Measurements from ENCODE around the gene RAB11B. TPM values are rescaled to one million over a fixed set of nuclear protein-coding genes. Genes with fewer than 3 reads are reported as not detected.

The RAB11B gene
- total RNA-seq, 4 donors from 2014 or later, result 48.6 to 159 (median 56.1) TPM

DNA sequence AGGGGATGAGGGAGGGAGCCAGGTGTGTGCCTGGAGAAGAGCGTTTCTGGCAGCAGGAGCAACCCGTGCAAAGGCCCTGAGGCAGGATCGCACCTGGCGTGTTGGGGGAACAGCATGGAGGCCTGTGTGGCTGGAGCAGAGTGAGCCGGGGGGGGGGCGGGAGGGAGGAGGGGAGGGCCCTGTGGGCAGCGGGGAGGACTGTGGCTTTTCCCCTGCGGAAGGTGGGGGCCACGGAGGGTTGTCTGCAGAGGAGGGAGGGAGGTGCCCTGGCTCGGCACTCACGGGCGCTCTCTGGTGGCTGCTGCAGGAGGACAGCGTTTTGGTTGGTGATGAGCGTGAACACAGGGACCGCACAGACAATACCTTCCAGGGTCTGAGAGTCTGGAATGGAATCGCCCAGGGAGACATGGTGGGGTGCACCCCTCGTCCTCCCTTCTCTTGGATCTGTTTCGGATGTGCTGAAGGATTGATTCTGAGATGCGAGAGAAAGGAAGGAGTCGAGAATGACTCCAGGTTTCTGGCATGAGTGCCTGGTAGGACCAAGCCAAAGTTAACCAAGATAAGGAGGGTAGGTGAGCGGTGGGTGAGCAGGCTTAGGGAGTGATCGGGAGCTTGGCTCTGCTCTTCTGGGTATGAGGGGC lies 6.5 kb downstream of the RAB11B start:
- H3K27ac ChIP-seq, result peak overlapping the region in 1 of 4 donors; percentile 8

DNA sequence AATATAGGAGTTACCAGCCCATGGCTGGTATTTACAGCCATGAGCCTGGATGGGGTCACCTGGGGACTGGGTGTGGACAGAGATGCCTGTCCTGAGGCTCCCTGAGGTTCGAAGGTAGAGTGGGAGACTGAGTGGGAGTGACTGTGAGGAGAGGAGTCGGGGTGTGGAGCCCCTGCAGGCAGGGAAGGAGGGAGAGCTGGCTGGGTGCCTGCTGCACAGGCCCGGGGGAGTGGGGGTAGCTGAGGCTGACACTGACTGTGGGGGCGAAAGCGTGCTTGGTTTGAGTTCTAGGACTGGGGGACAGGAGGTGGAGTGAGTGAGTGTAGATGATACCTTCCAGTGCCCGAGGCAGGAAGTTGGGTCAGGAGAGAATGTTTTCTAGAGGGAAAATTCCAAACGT lies 7.1 kb downstream of the RAB11B start:
- H3K27me3 ChIP-seq, result no peaks in the 10 kb centered on the region
- H3K27ac ChIP-seq, result peak overlapping the region in 1 of 4 donors; percentile 8
- 61% methylated on average over 7 of the region's 7 CpGs; no CpG with 5 or more reads in 1 of the 2 donors for WGBS, 2 donors (ENCODE audit: low coverage in 1 of 2)
- TF ChIP-seq POLR2A (IDR thresholded peaks at IDR 0.05) (no peak), CTCF (IDR thresholded peaks at IDR 0.05) (no peak), EP300 (IDR thresholded peaks at IDR 0.05; ENCODE audit: low read depth) (no peak), POLR2AphosphoS5 (IDR thresholded peaks at IDR 0.05) (no peak)
- peaks cover 0 to 6% (median 2%) of the 10 kb centered on the region in 4 donors for H3K36me3 ChIP-seq
- intact Hi-C loops (cut with DNase I; ENCODE audit: low total_unique reads), result loop anchor here (2.0 kb wide), 1 partner anchor 42 kb away; no protein-coding TSS in a partner anchor
- DNase-seq, result no peak
- peaks cover 6 to 40% (median 15%) of the 10 kb centered on the region in 4 donors for H3K4me1 ChIP-seq
- no peak overlapping the region for H3K4me3 ChIP-seq
- H3K9me3 ChIP-seq, result no peaks in the 10 kb centered on the region
- in situ Hi-C loops (cut with MboI; ENCODE audit: low pct_ligation_motif_present in 1 of 4, low pct_unique_long_range_greater_than_20kb in 1 of 4, low sequenced_read_pairs in 3 of 4), result no loop called here

More for the DNA sequence above, 6.5 kb downstream of the RAB11B start:
- Histone ChIP-seq H3K9me3 (no peaks in the 10 kb centered on the region), H3K36me3 (no peaks in the 10 kb centered on the region), H3K4me3 (no peak overlapping the region), H3K27me3 (no peaks in the 10 kb centered on the region), H3K4me1 (peaks cover 12 to 46% (median 21%) of the 10 kb centered on the region in 4 donors)
- in situ Hi-C loops (cut with MboI; ENCODE audit: low pct_ligation_motif_present in 1 of 4, low pct_unique_long_range_greater_than_20kb in 1 of 4, low sequenced_read_pairs in 3 of 4) (no loop called here), intact Hi-C loops (cut with DNase I; ENCODE audit: low total_unique reads) (loop anchor here (2.0 kb wide), 1 partner anchor 42 kb away; no protein-coding TSS in a partner anchor)
- TF ChIP-seq POLR2A (IDR thresholded peaks at IDR 0.05) (no peak), CTCF (IDR thresholded peaks at IDR 0.05) (peak; percentile 28 to 54 (median 52))
- 59 to 80% methylated on average over 1 to 21 of the region's 22 CpGs for WGBS, 2 donors (ENCODE audit: low coverage in 1 of 2)
- DNase-seq, result peak; percentile 65

DNA sequence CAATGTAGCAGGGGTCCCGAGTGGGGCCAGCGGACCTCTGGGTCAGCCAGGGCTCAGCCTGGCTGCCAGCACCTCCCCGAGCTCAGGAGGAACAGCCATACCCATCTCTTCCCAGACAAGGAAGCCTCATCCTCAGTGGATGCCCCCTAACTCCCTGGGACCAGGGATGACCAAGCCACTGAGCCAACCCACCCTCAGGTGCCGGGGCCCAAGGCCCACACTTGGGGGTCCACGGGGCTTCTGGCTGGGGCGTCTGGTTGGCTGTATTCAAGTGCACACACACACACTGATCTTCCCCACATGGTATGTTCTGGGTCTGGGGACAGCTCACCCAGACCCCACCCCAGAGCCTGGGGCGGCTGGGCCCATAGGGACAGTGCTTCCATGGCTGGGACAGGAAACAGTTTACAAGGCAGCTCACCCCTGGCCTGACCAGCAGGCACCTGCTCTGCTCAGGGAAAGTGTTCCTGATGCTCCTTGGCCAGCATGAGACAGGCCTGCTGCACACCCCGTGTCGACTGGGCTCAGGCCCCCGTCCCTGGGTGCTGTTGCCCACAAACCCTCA lies 7.7 kb downstream of the RAB11B start:
- Histone ChIP-seq H3K4me1 (peaks cover 5 to 35% (median 13%) of the 10 kb centered on the region in 4 donors), H3K9me3 (no peaks in the 10 kb centered on the region), H3K4me3 (no peak overlapping the region), H3K36me3 (peaks cover 0 to 9% (median 4%) of the 10 kb centered on the region in 4 donors), H3K27ac (peak overlapping the region in 1 of 4 donors; percentile 8), H3K27me3 (no peaks in the 10 kb centered on the region)
- no peak for DNase-seq
- TF ChIP-seq CTCF (IDR thresholded peaks at IDR 0.05), result no peak
- TF ChIP-seq EP300 (IDR thresholded peaks at IDR 0.05; ENCODE audit: low read depth), result no peak
- no peak for TF ChIP-seq POLR2A (IDR thresholded peaks at IDR 0.05)
- TF ChIP-seq POLR2AphosphoS5 (IDR thresholded peaks at IDR 0.05), result no peak
- intact Hi-C loops (cut with DNase I; ENCODE audit: low total_unique reads), result loop anchor here (2.0 kb wide), 1 partner anchor 43 kb away; no protein-coding TSS in a partner anchor
- WGBS, 2 donors (ENCODE audit: low coverage in 1 of 2), result 96% methylated on average over 8 of the region's 10 CpGs; no CpG with 5 or more reads in 1 of the 2 donors
- in situ Hi-C loops (cut with MboI; ENCODE audit: low pct_ligation_motif_present in 1 of 4, low pct_unique_long_range_greater_than_20kb in 1 of 4, low sequenced_read_pairs in 3 of 4), result no loop called here

DNA sequence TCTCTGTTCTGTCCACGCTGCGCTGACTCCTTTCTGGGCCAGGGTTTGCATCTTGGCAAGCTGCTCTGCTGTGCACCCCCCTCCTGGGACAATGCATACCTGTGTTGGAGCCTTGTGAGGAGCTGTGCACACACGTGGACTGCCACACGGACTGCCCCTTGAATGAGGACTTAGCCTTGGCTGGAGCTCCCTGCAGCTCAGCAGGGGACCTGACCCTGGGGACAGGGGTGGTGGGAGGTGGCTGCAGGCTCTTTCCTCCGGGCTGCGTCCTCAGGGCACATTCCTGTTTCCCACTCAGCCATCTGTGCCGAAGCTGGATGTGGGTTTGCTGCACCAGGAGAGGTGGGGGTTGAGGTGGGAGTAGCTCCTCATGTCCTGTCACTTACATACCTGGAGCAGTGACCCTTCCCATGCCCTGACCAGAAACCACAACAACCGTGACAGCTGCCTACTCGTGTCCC lies 8.2 kb downstream of the RAB11B start:
- TF ChIP-seq EP300 (IDR thresholded peaks at IDR 0.05; ENCODE audit: low read depth), result no peak
- no peak for TF ChIP-seq POLR2AphosphoS5 (IDR thresholded peaks at IDR 0.05)
- no peak for TF ChIP-seq CTCF (IDR thresholded peaks at IDR 0.05)
- no peak for TF ChIP-seq POLR2A (IDR thresholded peaks at IDR 0.05)
- H3K4me1 ChIP-seq, result peaks cover 1 to 30% (median 12%) of the 10 kb centered on the region in 4 donors
- intact Hi-C loops (cut with DNase I; ENCODE audit: low total_unique reads) (no loop called here), in situ Hi-C loops (cut with MboI; ENCODE audit: low pct_ligation_motif_present in 1 of 4, low pct_unique_long_range_greater_than_20kb in 1 of 4, low sequenced_read_pairs in 3 of 4) (no loop called here)
- H3K36me3 ChIP-seq, result peaks cover 0 to 14% (median 4%) of the 10 kb centered on the region in 4 donors
- H3K27ac ChIP-seq, result no peak overlapping the region
- no peaks in the 10 kb centered on the region for H3K9me3 ChIP-seq
- WGBS, 2 donors (ENCODE audit: low coverage in 1 of 2), result 85% methylated on average over 8 of the region's 9 CpGs; no CpG with 5 or more reads in 1 of the 2 donors
- no peaks in the 10 kb centered on the region for H3K27me3 ChIP-seq
- no peak overlapping the region for H3K4me3 ChIP-seq
- DNase-seq, result no peak

Data from transverse colon (tissue), 4 donors.